ENCODE data around the gene ST3GAL4. TPM values are rescaled to one million over a fixed set of nuclear protein-coding genes. Genes with fewer than 3 reads are reported as not detected.

Gene ST3GAL4
- total and polyA plus RNA-seq, 2 experiments from 2014 or later = 19.1 to 25.6 TPM

DNA sequence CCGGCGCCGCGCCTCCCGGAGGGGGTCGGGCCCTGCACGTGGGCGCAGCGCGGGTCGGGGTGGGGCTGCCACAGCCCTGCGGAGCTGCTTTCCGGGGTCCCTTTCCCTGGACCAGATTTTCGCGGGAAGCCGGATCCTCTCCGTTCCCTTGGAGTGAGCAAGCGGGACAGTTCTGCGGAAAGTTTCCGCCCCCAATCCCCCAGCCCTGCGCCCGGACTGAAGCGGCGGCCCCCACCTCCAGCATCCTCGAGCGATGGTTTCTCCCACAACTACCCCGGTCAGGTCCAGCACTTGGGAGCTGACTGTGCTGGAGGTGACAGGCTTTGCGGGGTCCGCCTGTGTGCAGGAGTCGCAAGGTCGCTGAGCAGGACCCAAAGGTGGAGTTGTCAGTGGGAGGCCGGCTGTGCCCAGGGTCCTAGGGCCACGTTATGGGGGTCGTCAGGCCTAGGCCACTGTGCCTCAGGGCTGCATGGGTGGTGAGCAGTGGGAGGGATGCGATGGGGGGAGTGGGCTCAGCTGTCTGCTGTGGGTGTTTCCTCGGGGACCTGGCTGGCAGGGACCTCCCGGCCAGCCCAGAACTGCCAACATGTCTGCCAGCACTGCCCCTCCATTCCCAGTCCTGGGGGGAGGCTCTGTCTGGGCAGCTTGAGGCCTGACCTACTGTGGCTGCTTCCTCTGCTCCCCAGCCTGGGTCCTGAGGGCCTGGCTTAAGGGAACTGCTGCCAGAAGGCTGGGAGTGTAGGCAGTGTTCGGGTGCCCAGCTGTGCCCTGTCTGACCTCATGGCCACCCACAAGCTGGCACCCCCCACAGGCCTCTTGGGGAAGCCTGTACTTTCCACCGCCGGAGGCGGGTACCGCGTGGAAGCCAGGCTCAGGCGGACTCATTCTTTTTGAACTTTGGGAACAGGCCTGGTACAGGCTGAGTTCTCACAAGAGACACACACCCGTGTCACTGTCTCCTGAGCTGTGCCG lies 726 bp downstream of the ST3GAL4 start:
- peak in 1 of 2 donors; percentile 39 for DNase-seq (ENCODE audit: low read depth in 1 of 2, low spot score in 1 of 2)
- H3K36me3 ChIP-seq = no peaks in the 10 kb centered on the region
- TF ChIP-seq CTCF (IDR thresholded peaks at IDR 0.05; ENCODE audit: low read depth, low read length) = no peak
- no peak overlapping the region for H3K27ac ChIP-seq
- no peaks in the 10 kb centered on the region for H3K27me3 ChIP-seq
- peaks cover 15% of the 10 kb centered on the region for H3K4me1 ChIP-seq (ENCODE audit: low read depth)
- peak overlapping the region; percentile 84 for H3K4me3 ChIP-seq
- H3K9me3 ChIP-seq (ENCODE audit: low read depth) = no peaks in the 10 kb centered on the region

DNA sequence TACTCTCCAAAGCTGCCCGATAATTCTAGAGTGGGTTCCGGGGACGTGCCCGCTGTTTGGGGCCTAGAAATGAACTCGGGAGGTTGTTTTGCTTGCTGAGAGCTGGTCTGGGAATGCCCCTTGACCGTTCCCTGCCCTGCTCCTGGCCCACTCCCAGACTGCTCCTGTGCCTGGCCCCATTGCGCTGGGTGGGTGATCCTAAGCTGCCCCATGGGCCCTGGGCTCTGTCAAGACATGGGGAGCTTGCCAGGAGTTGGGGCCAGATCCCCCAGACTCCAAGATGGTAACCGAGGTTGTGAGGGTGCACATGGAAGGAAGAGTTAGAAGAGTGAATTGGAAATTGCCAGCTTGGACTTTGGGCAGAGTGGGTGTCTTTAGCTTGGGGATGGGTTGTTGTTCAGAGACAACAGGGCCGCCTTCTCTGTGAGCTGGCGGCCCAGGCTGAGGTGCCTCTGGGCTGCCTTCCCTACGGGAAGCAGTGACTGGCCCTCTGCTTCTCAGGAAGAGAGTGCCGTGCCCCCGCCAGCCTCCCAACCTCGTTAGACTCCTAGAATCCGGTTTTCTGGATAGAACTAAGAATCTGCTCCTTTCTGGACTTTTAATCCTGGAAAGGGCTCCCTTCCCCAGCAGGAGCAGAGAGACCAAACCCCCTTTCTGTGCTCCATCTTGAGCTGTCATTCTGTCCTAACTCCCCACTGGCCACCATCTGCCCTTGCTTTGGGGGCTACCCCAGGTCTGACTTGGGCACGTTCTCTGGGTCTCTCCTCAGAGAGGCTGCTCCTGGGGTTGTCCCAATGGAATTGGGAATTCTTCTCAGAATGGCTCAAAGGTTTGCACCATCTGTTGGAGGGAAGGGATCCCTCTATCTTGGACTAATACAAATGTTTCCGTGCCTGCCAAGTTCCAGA lies 1.8 kb downstream of the ST3GAL4 start:
- Histone ChIP-seq H3K4me1 (ENCODE audit: low read depth) (peaks cover 19% of the 10 kb centered on the region), H3K36me3 (no peaks in the 10 kb centered on the region), H3K27ac (no peak overlapping the region), H3K9me3 (ENCODE audit: low read depth) (no peaks in the 10 kb centered on the region), H3K27me3 (no peaks in the 10 kb centered on the region), H3K4me3 (no peak overlapping the region)
- TF ChIP-seq CTCF (IDR thresholded peaks at IDR 0.05; ENCODE audit: low read depth, low read length) = no peak
- DNase-seq (ENCODE audit: low read depth in 1 of 2, low spot score in 1 of 2) = no peak

GRCh38 chr11:126357969-126358762 lies 2.7 kb downstream of the ST3GAL4 start:
- H3K4me1 ChIP-seq (ENCODE audit: low read depth) = peaks cover 19% of the 10 kb centered on the region
- no peak for DNase-seq (ENCODE audit: low read depth in 1 of 2, low spot score in 1 of 2)
- H3K36me3 ChIP-seq = no peaks in the 10 kb centered on the region
- H3K27me3 ChIP-seq = no peaks in the 10 kb centered on the region
- no peak overlapping the region for H3K27ac ChIP-seq
- no peaks in the 10 kb centered on the region for H3K9me3 ChIP-seq (ENCODE audit: low read depth)
- no peak overlapping the region for H3K4me3 ChIP-seq
- no peak for TF ChIP-seq CTCF (IDR thresholded peaks at IDR 0.05; ENCODE audit: low read depth, low read length)

GRCh38 chr11:126358763-126359160 lies 3.3 kb downstream of the ST3GAL4 start:
- no peaks in the 10 kb centered on the region for H3K9me3 ChIP-seq (ENCODE audit: low read depth)
- H3K27ac ChIP-seq = no peak overlapping the region
- H3K4me3 ChIP-seq = no peak overlapping the region
- no peak for TF ChIP-seq CTCF (IDR thresholded peaks at IDR 0.05; ENCODE audit: low read depth, low read length)
- no peak for DNase-seq (ENCODE audit: low read depth in 1 of 2, low spot score in 1 of 2)
- no peaks in the 10 kb centered on the region for H3K36me3 ChIP-seq
- peaks cover 19% of the 10 kb centered on the region for H3K4me1 ChIP-seq (ENCODE audit: low read depth)
- no peaks in the 10 kb centered on the region for H3K27me3 ChIP-seq

All from cardiac muscle cell (in vitro differentiated cells and primary cell).